ENCODE data around the gene SLC16A6.
"Not testable (repeated sequence)": the region's sequence is repeated elsewhere in the genome, so short reads cannot be mapped to it uniquely, and the experiment has no call there.

SLC16A6 gene

DNA sequence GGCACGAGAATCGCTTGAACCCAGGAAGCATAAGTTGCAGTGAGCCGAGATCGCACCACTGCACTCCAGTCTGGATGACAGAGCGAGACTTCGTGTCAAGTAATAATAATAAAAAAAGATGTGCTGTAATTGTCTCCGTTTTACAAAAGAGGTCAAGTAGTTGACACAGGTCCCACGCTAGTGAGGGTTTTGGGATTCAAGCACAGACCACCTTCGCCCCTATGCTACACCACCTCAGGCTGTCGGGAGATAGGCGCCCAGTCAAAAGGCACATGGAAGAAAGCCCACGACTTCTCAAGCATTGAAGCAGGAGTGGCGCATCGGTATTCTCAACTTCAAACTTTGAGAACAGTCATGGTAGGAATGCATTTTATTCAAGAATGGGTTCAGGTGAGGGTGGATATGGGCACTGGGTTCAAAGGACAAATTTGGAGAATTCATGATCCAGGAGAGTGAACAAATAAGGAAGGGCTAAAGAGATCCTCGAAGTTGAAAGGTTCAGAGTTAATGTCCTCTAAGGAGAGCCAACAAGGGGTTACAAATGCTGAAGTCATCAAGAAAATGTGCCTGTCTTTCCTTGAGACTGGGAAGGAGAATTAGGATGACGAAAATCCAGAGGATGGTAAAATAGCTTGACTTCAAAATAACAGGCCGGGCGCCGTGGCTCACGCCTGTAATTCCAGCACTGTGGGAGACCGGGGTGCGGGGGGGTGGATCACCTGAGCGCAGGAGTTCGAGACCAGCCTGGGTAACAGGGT, 44.5 kb downstream of the SLC16A6 start:
- DNase-seq, result no peak

- no peak for DNase-seq
Observed at GRCh38 chr17:68239632-68240366, 51.1 kb downstream of the SLC16A6 start.

DNA sequence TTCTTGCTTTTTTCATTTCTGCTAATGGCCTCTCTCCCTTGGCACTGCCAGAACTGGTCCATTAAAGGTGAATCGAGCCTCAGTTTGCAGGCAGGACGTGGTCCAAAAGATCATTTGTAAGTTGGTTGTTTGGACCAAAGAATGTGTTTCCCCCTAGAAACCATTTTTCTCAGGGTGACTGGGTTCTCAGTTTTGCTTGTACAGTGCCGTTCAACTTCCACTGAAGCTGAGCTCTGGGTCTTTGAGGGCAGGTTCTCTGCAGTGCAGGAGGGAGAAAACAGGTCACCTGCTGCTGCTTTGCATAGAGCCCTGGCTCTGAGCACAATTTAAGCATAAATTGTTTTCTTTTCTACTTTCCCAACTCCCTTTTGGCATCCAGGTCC, 52.1 kb downstream of the SLC16A6 start:
- DNase-seq, result peak; percentile 47

- no peak for DNase-seq
Observed at GRCh38 chr17:68238164-68238870, 52.6 kb downstream of the SLC16A6 start.

- DNase-seq, result peak; percentile 45
Observed at GRCh38 chr17:68237369-68238163, 53.4 kb downstream of the SLC16A6 start.

- not testable (repeated sequence) for DNase-seq
Observed at GRCh38 chr17:68235336-68235791, 55.6 kb downstream of the SLC16A6 start.

GRCh38 chr17:68234726-68235335, 56.1 kb downstream of the SLC16A6 start:
- DNase-seq, result peak; percentile 53

- not testable (repeated sequence) for DNase-seq
Observed at GRCh38 chr17:68232741-68233140, 58.2 kb downstream of the SLC16A6 start.

DNA sequence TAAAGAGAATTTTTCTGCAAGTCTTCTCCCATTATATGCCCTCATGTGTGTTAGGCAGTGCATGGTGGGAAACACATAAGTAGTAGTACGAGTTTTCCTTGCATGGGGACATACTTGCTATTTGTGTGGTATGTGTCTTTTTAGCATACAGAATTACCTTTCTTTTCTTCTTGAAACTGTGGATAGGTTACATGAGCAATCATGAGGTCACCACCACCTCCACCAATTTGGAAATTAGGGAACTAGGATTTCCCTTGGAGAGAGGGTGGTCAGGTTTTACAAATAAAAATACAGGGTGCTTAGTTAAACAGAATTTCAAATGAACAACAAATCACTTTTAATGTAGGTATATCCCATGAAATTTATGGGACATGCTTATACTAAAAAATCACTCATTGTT, 59.4 kb downstream of the SLC16A6 start:
- DNase-seq, result no peak

GRCh38 chr17:68231131-68231530, 59.8 kb downstream of the SLC16A6 start:
- DNase-seq, result not testable (repeated sequence)

DNA sequence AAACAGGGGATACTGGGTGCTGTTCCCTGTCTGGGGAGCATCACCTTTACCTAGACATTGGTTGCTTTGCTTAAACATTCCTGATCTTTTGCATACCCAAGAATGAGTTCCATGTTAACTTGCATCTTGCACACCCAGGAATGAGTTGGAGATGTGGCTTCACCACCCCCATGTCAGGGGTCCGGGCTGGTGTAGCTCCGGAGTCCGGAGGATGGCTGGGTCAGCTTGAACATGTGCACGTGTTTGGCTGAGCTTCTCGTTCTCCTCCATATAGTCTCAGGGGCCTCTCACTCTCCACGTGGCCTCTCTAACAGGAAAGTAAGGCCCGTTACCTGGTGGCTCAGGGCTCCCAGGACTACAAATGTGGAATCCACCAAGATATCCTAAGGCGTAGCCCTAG, 61.3 kb downstream of the SLC16A6 start:
- DNase-seq, result no peak

- no peak for DNase-seq
Observed at GRCh38 chr17:68228817-68229570, 61.9 kb downstream of the SLC16A6 start.

DNA sequence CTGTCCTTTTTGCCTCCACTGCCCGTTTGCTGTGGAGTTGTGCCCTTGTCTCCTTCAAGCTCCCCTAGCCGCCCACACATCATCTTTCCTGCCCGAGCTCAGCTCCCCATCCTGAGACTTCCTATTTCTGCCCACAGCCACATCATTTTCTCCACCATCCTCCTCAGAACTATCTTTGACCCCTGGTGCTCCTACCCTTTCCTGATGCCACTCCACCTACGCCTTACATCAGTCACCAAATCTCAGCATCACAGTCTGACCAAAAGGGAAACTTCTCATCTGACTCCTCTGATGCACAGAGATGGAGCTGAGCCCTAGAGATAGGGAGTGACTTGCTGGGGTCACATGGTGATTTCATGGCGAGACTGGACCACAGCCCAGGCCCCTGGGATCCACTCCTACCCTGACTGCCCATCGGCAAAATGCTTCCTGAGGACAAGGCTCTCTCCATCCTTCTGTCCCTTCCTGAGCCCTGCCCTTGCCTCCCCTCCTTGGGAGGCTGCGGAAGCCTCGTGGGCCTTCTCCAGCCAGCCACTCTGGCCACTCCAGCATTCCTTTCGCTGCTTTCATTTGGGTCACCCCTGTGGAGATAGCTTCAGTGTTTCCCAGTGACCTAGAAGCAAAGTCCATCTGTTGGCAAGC, 62.8 kb downstream of the SLC16A6 start:
- not testable (repeated sequence) for DNase-seq

- DNase-seq, result not testable (repeated sequence)
Observed at GRCh38 chr17:68225055-68225454, 65.9 kb downstream of the SLC16A6 start.

- no peak for DNase-seq
Observed at GRCh38 chr17:68222606-68223005, 68.3 kb downstream of the SLC16A6 start.

DNA sequence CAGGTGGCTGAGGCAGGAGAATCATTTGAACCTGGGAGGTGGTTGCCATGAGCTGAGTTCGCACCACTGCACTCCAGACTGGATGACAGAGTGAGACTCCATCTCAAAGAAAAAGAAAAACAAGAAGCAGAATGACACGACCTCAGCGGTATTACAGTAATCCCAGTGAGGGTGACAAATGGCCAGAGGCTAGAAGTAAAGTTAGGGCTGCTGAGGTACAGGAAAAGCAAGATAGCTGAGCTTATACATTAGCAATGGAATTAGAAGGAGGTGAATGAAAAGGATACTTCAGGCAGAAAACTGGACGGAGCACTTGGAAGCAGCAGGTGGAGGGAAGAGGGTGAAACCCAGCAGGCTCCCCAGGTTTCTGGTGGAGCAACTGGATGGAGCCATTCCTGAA, 69.1 kb downstream of the SLC16A6 start:
- no peak for DNase-seq

DNA sequence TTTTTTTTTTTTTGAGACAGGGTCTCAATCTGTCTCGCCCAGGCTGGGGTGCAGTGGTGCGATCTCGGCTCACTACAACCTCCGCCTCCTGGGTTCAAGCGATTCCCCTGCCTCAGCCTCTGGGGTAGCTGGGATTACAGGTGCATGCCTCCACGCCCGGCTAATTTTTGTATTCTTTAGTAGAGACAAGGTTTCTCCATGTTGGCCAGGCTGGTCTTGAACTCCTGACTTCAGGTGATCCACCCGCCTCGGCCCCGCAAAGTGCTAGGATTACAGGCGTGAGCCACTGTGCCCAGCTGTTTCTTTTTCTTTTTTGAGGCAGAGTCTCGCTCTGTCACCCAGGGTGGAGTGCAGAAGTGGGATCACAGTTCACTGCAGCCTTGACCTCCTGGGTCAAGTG, 70.1 kb downstream of the SLC16A6 start:
- DNase-seq, result not testable (repeated sequence)

DNA sequence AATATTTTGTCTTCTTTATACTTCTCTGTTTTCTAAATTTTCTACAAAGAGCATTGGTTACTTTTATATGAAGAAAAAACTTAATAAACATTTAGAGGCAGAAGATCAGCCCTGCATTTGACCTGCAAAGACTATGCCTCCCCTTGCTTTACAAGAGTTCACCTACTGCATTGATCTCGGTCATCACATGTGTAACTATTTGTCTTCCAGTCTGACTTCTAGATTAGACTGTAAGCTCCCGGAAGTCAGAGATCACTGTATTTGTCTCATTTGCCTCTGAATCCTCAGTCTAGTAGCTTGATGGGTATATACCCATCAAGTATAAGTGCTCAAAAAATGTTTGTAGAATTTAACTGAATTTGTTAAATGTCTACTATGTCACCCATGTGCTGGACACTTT, 70.7 kb downstream of the SLC16A6 start:
- DNase-seq, result not testable (repeated sequence)

GRCh38 chr17:68219429-68219828, 71.5 kb downstream of the SLC16A6 start:
- DNase-seq, result not testable (repeated sequence)

Data from stimulated activated CD4-positive, alpha-beta T cell treated with anti-CD3 and anti-CD28 coated beads, Interleukin-15, amount 100 ng/mL, for 24 hours (primary cell).